Coronary artery (tissue), 2 donors: Measurements from ENCODE around the gene EP300.
"Not testable (repeated sequence)": the region's sequence is repeated elsewhere in the genome, so short reads cannot be mapped to it uniquely, and the experiment has no call there.

Source experiments
- DNase-seq: peaks from one replicate; pipeline ENCODE4 v3.0.0-alpha.2; 2017; ENCODE audit warnings: low spot score
- H3K27ac ChIP-seq, 2 donors: fragments of 200-600 bp; sonication (generic); one replicate each; pipeline ENCODE4 v1.5.1; 2016 to 2019
- H3K4me3 ChIP-seq: fragments of 200-600 bp; sonication (generic); 2 replicates; pipeline ENCODE4 v1.5.1; 2016; ENCODE audit warnings: mild to moderate bottlenecking, moderate library complexity
- TF ChIP-seq, protein P1 (sequence below): fragments of 200-600 bp; sonication (generic); IDR thresholded peaks from one replicate; pipeline ENCODE4 v1.5.1; 2019; ENCODE audit warnings: antibody characterized with exemption

The EP300 gene

GRCh38 chr22:41106122-41106968 is 14.0 kb downstream of the EP300 start:
- TF ChIP-seq, protein P1, sequence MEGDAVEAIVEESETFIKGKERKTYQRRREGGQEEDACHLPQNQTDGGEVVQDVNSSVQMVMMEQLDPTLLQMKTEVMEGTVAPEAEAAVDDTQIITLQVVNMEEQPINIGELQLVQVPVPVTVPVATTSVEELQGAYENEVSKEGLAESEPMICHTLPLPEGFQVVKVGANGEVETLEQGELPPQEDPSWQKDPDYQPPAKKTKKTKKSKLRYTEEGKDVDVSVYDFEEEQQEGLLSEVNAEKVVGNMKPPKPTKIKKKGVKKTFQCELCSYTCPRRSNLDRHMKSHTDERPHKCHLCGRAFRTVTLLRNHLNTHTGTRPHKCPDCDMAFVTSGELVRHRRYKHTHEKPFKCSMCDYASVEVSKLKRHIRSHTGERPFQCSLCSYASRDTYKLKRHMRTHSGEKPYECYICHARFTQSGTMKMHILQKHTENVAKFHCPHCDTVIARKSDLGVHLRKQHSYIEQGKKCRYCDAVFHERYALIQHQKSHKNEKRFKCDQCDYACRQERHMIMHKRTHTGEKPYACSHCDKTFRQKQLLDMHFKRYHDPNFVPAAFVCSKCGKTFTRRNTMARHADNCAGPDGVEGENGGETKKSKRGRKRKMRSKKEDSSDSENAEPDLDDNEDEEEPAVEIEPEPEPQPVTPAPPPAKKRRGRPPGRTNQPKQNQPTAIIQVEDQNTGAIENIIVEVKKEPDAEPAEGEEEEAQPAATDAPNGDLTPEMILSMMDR: no peak
- no peak overlapping the region for H3K4me3 ChIP-seq
- H3K27ac ChIP-seq: no peak overlapping the region
- DNase-seq: no peak

- not testable (repeated sequence) for H3K27ac ChIP-seq, H3K4me3 ChIP-seq, DNase-seq
Measured at GRCh38 chr22:41106969-41107325, 14.6 kb downstream of the EP300 start.

- no peak overlapping the region for H3K27ac ChIP-seq
- TF ChIP-seq, protein P1: no peak
- DNase-seq: no peak
Measured at GRCh38 chr22:41110968-41111367, 18.6 kb downstream of the EP300 start.

DNA sequence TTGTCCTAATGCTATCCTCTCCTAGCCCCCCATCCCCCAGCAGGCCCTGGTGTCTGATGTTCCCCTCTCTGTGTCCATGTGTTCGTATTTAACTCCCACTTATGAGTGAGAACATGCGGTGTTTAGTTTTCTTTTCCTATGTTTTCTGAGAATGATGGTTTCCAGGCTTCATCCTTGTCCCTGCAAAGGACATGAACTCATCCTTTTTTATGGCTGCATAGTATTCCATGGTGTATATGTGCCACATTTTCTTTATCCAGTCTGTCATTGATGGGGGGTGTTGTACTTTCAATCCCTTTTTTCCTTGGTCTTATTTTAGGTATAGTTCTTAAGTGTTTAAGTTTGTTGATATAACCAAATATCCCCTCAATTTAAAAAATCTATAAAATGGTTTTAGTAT is 23.9 kb downstream of the EP300 start:
- no peak for DNase-seq
- TF ChIP-seq, protein P1: no peak
- no peak overlapping the region for H3K4me3 ChIP-seq
- H3K27ac ChIP-seq: no peak overlapping the region

More at GRCh38 chr22:41110968-41111367, 18.6 kb downstream of the EP300 start:
- no peak overlapping the region for H3K4me3 ChIP-seq

DNA sequence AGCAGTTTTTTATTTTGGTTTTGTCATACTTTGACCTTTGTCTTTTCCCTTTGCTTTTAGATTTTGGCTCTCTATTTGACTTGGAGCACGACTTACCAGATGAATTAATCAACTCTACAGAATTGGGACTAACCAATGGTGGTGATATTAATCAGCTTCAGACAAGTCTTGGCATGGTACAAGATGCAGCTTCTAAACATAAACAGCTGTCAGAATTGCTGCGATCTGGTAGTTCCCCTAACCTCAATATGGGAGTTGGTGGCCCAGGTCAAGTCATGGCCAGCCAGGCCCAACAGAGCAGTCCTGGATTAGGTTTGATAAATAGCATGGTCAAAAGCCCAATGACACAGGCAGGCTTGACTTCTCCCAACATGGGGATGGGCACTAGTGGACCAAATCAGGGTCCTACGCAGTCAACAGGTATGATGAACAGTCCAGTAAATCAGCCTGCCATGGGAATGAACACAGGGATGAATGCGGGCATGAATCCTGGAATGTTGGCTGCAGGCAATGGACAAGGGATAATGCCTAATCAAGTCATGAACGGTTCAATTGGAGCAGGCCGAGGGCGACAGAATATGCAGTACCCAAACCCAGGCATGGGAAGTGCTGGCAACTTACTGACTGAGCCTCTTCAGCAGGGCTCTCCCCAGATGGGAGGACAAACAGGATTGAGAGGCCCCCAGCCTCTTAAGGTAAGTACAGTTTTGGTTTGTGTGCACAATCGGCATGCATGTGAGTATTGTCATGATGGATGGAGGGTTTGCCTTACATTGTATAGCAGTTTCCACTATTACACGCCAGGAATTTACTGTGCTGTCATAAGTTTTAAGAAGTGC is 25.0 kb downstream of the EP300 start:
- TF ChIP-seq, protein P1: no peak
- no peak overlapping the region for H3K27ac ChIP-seq
- no peak for DNase-seq
- no peak overlapping the region for H3K4me3 ChIP-seq

DNA sequence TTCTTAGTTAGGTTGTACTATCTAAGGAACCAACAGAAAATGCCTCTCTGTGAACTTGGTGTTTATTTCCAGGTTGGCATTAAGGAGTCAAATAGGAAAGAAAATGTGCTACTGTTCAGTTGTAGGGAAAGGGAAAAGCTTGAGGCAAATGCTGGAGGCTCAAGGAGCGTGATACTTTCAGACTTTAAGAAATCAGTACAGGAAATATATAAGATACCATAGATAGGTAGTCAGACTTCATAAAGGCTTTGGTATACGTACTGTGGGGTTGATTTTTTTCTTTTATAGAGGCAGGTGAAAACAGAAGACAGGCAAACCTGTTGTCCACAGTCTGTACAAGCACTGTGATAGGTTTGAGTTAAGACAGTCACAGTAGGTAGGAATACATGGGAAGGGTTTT is 30.8 kb downstream of the EP300 start:
- no peak overlapping the region for H3K27ac ChIP-seq
- H3K4me3 ChIP-seq: no peak overlapping the region
- TF ChIP-seq, protein P1: no peak
- DNase-seq: no peak

DNA sequence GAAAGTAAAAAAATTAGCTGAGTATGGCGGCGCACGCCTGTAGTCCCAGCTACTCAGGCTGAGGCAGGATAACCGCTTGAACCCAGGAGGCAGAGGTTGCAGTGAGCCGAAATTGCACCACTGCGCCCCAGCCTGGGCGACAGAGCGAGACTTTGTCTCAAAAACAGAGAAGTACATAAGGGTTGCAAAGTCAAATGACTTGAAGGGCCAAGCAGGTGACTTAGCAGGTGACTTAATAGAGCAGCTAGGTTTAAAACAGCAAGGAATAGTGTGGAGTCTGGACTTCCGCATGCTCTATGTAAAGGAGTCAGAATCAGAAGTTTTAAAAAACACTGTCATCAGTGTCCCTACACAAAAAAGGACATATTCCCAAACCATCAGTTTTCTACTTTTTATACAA is 31.7 kb downstream of the EP300 start:
- TF ChIP-seq, protein P1: no peak
- Histone ChIP-seq H3K4me3 (no peak overlapping the region), H3K27ac (no peak overlapping the region)
- no peak for DNase-seq
